C4-2B (cell line): Measurements from ENCODE around the gene NPAS4.

ENCODE experiments used
- CTCF ChIP-seq: fragments of 450-650 bp; conservative IDR thresholded peaks from 2 replicates; pipeline ENCODE4 v1.5.1; 2017; ENCODE audit warnings: mild to moderate bottlenecking
- ZFX ChIP-seq: fragments of 450-650 bp; IDR thresholded peaks from 2 replicates; pipeline ENCODE4 v1.6.1; 2017

- TF ChIP-seq CTCF = no peak
- TF ChIP-seq ZFX = no peak
These were observed 42.1 kb downstream of the NPAS4 start for GRCh38 chr11:66462911-66463310.
